K562 (cell line): ENCODE data around the gene CPED1.

Experiments used
- NRF1 ChIP-seq, 2 experiments: fragments of 450-650 bp; IDR thresholded peaks in 1 of 2; conservative IDR thresholded peaks in 1 of 2; 2 replicates each; pipeline ENCODE4 v1.6.1; 2014; ENCODE audit warnings: mild to moderate bottlenecking in 2 of 2
- PCBP1 ChIP-seq: fragments of 200-400 bp; formaldehyde crosslinking; IDR thresholded peaks from 2 replicates; pipeline ENCODE4 v1.6.1; 2018; ENCODE audit warnings: mild to moderate bottlenecking, low read depth, low read length; ENCODE audit not compliant: poor library complexity, severe bottlenecking
- RAD21 ChIP-seq, 2 experiments: fragments of 250-450 bp in 1 of 2; fragments of 450-650 bp in 1 of 2; sonication (Bioruptor Pico) in 1 of 2; formaldehyde crosslinking in 1 of 2; IDR thresholded peaks in 1 of 2; conservative IDR thresholded peaks in 1 of 2; 2 replicates each; pipeline versions ENCODE4 v1.4.0 to v1.8.0; 2020 to 2022; ENCODE audit warnings: mild to moderate bottlenecking in 2 of 2, moderate library complexity in 1 of 2
- SMAD3 ChIP-seq: fragments of 450-650 bp; formaldehyde crosslinking; conservative IDR thresholded peaks from 2 replicates; pipeline ENCODE4 v1.4.0; 2020; ENCODE audit warnings: mild to moderate bottlenecking
- ZNF140 ChIP-seq: fragments of 250-450 bp; sonication (Bioruptor Pico); IDR thresholded peaks from 2 replicates; pipeline ENCODE4 v1.8.0; 2021; ENCODE audit warnings: moderate library complexity, mild to moderate bottlenecking, inconsistent platforms
- ZNF57 ChIP-seq: fragments of 450-650 bp; formaldehyde crosslinking; IDR thresholded peaks from 2 replicates; pipeline ENCODE4 v1.4.0; 2020; ENCODE audit warnings: mild to moderate bottlenecking, moderate library complexity
- TF ChIP-seq, protein P1 (sequence below), 3 experiments: IDR thresholded peaks in 2 of 3; conservative IDR thresholded peaks in 1 of 3; 2 replicates each; pipeline ENCODE4 v1.5.1; 2011 to 2012; ENCODE audit warnings: low read length in 3 of 3, mild to moderate bottlenecking in 3 of 3, control low read depth in 2 of 3, improper control_type of control experiment in 1 of 3, inconsistent platforms in 1 of 3, low read depth in 1 of 3, mixed read lengths in 1 of 3, moderate library complexity in 1 of 3; ENCODE audit not compliant: insufficient read depth in 2 of 3
- TF ChIP-seq, protein P2 (sequence below): fragments of 450-650 bp; IDR thresholded peaks from 2 replicates; pipeline ENCODE4 v1.6.1; 2016; ENCODE audit warnings: missing biosample characterization, missing genetic modification characterization
- TF ChIP-seq, protein P3 (sequence below): sonication (generic); formaldehyde crosslinking; IDR thresholded peaks from 2 replicates; pipeline ENCODE4 v1.8.1; 2022; ENCODE audit warnings: missing genetic modification reagents
- TF ChIP-seq, protein P4 (sequence below): fragments of 450-650 bp; IDR thresholded peaks from 2 replicates; pipeline ENCODE4 v1.6.1; 2016
- TF ChIP-seq, protein P5 (sequence below), 2 experiments: fragments of 150-350 bp in 1 of 2; IDR thresholded peaks; 2 replicates each; pipeline ENCODE4 v1.6.1; 2012 to 2016; ENCODE audit warnings: low read depth in 2 of 2, low read length in 2 of 2, mild to moderate bottlenecking in 1 of 2, moderate library complexity in 1 of 2

DNA sequence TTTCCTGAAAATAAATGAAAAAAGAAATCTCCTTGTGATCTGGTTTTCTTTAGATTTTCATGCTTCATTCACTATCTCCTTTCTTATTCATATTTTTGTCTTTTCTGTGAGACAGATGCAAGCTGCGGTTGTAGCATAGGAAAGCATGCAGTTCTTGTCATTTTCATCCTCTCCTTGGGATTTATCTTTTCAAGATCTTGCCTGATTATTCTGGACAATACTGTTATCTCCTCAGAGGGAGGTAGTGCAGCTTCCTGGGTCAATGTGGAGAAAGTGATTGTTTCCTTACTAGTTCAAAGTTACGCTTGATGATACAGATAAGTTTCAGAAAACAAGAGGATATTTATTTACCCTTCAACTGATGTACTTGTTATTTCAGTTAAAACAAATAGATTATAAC lies 114.6 kb downstream of the CPED1 start:
- TF ChIP-seq, protein P1, sequence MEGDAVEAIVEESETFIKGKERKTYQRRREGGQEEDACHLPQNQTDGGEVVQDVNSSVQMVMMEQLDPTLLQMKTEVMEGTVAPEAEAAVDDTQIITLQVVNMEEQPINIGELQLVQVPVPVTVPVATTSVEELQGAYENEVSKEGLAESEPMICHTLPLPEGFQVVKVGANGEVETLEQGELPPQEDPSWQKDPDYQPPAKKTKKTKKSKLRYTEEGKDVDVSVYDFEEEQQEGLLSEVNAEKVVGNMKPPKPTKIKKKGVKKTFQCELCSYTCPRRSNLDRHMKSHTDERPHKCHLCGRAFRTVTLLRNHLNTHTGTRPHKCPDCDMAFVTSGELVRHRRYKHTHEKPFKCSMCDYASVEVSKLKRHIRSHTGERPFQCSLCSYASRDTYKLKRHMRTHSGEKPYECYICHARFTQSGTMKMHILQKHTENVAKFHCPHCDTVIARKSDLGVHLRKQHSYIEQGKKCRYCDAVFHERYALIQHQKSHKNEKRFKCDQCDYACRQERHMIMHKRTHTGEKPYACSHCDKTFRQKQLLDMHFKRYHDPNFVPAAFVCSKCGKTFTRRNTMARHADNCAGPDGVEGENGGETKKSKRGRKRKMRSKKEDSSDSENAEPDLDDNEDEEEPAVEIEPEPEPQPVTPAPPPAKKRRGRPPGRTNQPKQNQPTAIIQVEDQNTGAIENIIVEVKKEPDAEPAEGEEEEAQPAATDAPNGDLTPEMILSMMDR (IDR thresholded peaks at IDR 0.05 in 2 of 3, conservative IDR thresholded peaks at IDR 0.05 in 1 of 3; ENCODE audit: insufficient read depth in 2 of 3, low read depth in 1 of 3, low read length in 3 of 3) = no peak
- TF ChIP-seq SMAD3 (CRISPR knock-in tag) (no peak), NRF1 (conservative IDR thresholded peaks at IDR 0.05 in 1 of 2, IDR thresholded peaks at IDR 0.05 in 1 of 2) (no peak), ZNF140 (CRISPR knock-in tag) (no peak), PCBP1 (no peak), RAD21 (CRISPR knock-in tag; conservative IDR thresholded peaks at IDR 0.05 in 1 of 2, IDR thresholded peaks at IDR 0.05 in 1 of 2) (no peak), ZNF57 (CRISPR knock-in tag) (no peak)
- TF ChIP-seq, protein P2, sequence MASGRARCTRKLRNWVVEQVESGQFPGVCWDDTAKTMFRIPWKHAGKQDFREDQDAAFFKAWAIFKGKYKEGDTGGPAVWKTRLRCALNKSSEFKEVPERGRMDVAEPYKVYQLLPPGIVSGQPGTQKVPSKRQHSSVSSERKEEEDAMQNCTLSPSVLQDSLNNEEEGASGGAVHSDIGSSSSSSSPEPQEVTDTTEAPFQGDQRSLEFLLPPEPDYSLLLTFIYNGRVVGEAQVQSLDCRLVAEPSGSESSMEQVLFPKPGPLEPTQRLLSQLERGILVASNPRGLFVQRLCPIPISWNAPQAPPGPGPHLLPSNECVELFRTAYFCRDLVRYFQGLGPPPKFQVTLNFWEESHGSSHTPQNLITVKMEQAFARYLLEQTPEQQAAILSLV (tag) = no peak
- TF ChIP-seq, protein P3, sequence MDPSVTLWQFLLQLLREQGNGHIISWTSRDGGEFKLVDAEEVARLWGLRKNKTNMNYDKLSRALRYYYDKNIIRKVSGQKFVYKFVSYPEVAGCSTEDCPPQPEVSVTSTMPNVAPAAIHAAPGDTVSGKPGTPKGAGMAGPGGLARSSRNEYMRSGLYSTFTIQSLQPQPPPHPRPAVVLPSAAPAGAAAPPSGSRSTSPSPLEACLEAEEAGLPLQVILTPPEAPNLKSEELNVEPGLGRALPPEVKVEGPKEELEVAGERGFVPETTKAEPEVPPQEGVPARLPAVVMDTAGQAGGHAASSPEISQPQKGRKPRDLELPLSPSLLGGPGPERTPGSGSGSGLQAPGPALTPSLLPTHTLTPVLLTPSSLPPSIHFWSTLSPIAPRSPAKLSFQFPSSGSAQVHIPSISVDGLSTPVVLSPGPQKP = no peak
- TF ChIP-seq, protein P4, sequence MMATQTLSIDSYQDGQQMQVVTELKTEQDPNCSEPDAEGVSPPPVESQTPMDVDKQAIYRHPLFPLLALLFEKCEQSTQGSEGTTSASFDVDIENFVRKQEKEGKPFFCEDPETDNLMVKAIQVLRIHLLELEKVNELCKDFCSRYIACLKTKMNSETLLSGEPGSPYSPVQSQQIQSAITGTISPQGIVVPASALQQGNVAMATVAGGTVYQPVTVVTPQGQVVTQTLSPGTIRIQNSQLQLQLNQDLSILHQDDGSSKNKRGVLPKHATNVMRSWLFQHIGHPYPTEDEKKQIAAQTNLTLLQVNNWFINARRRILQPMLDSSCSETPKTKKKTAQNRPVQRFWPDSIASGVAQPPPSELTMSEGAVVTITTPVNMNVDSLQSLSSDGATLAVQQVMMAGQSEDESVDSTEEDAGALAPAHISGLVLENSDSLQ = no peak
- TF ChIP-seq, protein P5, sequence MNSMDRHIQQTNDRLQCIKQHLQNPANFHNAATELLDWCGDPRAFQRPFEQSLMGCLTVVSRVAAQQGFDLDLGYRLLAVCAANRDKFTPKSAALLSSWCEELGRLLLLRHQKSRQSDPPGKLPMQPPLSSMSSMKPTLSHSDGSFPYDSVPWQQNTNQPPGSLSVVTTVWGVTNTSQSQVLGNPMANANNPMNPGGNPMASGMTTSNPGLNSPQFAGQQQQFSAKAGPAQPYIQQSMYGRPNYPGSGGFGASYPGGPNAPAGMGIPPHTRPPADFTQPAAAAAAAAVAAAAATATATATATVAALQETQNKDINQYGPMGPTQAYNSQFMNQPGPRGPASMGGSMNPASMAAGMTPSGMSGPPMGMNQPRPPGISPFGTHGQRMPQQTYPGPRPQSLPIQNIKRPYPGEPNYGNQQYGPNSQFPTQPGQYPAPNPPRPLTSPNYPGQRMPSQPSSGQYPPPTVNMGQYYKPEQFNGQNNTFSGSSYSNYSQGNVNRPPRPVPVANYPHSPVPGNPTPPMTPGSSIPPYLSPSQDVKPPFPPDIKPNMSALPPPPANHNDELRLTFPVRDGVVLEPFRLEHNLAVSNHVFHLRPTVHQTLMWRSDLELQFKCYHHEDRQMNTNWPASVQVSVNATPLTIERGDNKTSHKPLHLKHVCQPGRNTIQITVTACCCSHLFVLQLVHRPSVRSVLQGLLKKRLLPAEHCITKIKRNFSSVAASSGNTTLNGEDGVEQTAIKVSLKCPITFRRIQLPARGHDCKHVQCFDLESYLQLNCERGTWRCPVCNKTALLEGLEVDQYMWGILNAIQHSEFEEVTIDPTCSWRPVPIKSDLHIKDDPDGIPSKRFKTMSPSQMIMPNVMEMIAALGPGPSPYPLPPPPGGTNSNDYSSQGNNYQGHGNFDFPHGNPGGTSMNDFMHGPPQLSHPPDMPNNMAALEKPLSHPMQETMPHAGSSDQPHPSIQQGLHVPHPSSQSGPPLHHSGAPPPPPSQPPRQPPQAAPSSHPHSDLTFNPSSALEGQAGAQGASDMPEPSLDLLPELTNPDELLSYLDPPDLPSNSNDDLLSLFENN (IDR thresholded peaks at IDR 0.05; ENCODE audit: low read depth in 2 of 2, low read length in 2 of 2) = no peak
